Activated naive CD4-positive, alpha-beta T cell treated with anti-CD3 and anti-CD28 coated beads, Interleukin-2, amount 50 U/mL, for 24 hours (primary cell): ENCODE data around the gene SLC2A13.

Experiments used
- H3K27ac Mint-ChIP-seq: one replicate; pipeline ENCODE4 v1.8.0; 2021; ENCODE audit warnings: mild to moderate bottlenecking, mixed read lengths
- H3K27me3 Mint-ChIP-seq: one replicate; pipeline ENCODE4 v1.8.0; 2021; ENCODE audit warnings: mixed read lengths
- H3K36me3 Mint-ChIP-seq: one replicate; pipeline ENCODE4 v1.8.0; 2021; ENCODE audit warnings: mixed read lengths
- H3K4me1 Mint-ChIP-seq: one replicate; pipeline ENCODE4 v1.8.0; 2021; ENCODE audit warnings: mixed read lengths
- H3K4me3 Mint-ChIP-seq: one replicate; pipeline ENCODE4 v1.8.0; 2021; ENCODE audit warnings: mild to moderate bottlenecking, mixed read lengths
- H3K9me3 Mint-ChIP-seq: one replicate; pipeline ENCODE4 v1.8.0; 2021; ENCODE audit warnings: mixed read lengths

SLC2A13 gene

GRCh38 chr12:40105515-40106201 lies at the start of gene SLC2A13:
SLC2A13 (minus strand) TSS chr12:40106081; CDS start chr12:40105808, 273 bp downstream.
- Mint-ChIP-seq H3K4me1 (peaks cover 28% of the 10 kb centered on the region), H3K36me3 (no peaks in the 10 kb centered on the region), H3K27me3 (peaks cover 2% of the 10 kb centered on the region), H3K4me3 (peak within 1 kb of the TSS; percentile 86), H3K27ac (peak within 1 kb of the TSS; percentile 76), H3K9me3 (no peaks in the 10 kb centered on the region)

- H3K36me3 Mint-ChIP-seq, result no peaks in the 10 kb centered on the region
- H3K4me3 Mint-ChIP-seq, result no peak overlapping the region
- H3K27ac Mint-ChIP-seq, result no peak overlapping the region
- no peaks in the 10 kb centered on the region for H3K9me3 Mint-ChIP-seq
- peaks cover 12% of the 10 kb centered on the region for H3K27me3 Mint-ChIP-seq
- H3K4me1 Mint-ChIP-seq, result no peaks in the 10 kb centered on the region
These were observed 48.5 kb upstream of the SLC2A13 start for GRCh38 chr12:40154381-40154780.

- Mint-ChIP-seq H3K27me3 (peaks cover 11% of the 10 kb centered on the region), H3K4me1 (no peaks in the 10 kb centered on the region), H3K9me3 (no peaks in the 10 kb centered on the region), H3K36me3 (no peaks in the 10 kb centered on the region), H3K27ac (no peak overlapping the region), H3K4me3 (no peak overlapping the region)
These were observed 47.6 kb upstream of the SLC2A13 start for GRCh38 chr12:40153432-40153831.

GRCh38 chr12:40152783-40153383 lies 47.0 kb upstream of the SLC2A13 start:
- H3K27me3 Mint-ChIP-seq, result peaks cover 9% of the 10 kb centered on the region
- H3K27ac Mint-ChIP-seq, result no peak overlapping the region
- H3K9me3 Mint-ChIP-seq, result no peaks in the 10 kb centered on the region
- no peak overlapping the region for H3K4me3 Mint-ChIP-seq
- H3K36me3 Mint-ChIP-seq, result no peaks in the 10 kb centered on the region
- no peaks in the 10 kb centered on the region for H3K4me1 Mint-ChIP-seq

GRCh38 chr12:40149673-40150260 lies 43.9 kb upstream of the SLC2A13 start:
- no peak overlapping the region for H3K27ac Mint-ChIP-seq
- no peak overlapping the region for H3K4me3 Mint-ChIP-seq
- H3K9me3 Mint-ChIP-seq, result no peaks in the 10 kb centered on the region
- H3K36me3 Mint-ChIP-seq, result no peaks in the 10 kb centered on the region
- peaks cover 3% of the 10 kb centered on the region for H3K27me3 Mint-ChIP-seq
- no peaks in the 10 kb centered on the region for H3K4me1 Mint-ChIP-seq

GRCh38 chr12:40146800-40147797 lies 41.2 kb upstream of the SLC2A13 start:
- H3K27ac Mint-ChIP-seq, result no peak overlapping the region
- no peaks in the 10 kb centered on the region for H3K4me1 Mint-ChIP-seq
- no peak overlapping the region for H3K4me3 Mint-ChIP-seq
- no peaks in the 10 kb centered on the region for H3K36me3 Mint-ChIP-seq
- no peaks in the 10 kb centered on the region for H3K9me3 Mint-ChIP-seq
- peaks cover 5% of the 10 kb centered on the region for H3K27me3 Mint-ChIP-seq

GRCh38 chr12:40145896-40146295 lies 40.0 kb upstream of the SLC2A13 start:
- Mint-ChIP-seq H3K9me3 (no peaks in the 10 kb centered on the region), H3K27ac (no peak overlapping the region), H3K27me3 (peaks cover 8% of the 10 kb centered on the region), H3K4me1 (no peaks in the 10 kb centered on the region), H3K4me3 (no peak overlapping the region), H3K36me3 (no peaks in the 10 kb centered on the region)

GRCh38 chr12:40144023-40144422 lies 38.1 kb upstream of the SLC2A13 start:
- Mint-ChIP-seq H3K9me3 (no peaks in the 10 kb centered on the region), H3K27ac (no peak overlapping the region), H3K27me3 (peaks cover 6% of the 10 kb centered on the region), H3K4me3 (no peak overlapping the region), H3K4me1 (no peaks in the 10 kb centered on the region), H3K36me3 (no peaks in the 10 kb centered on the region)

GRCh38 chr12:40142001-40142744 lies 36.3 kb upstream of the SLC2A13 start:
- no peaks in the 10 kb centered on the region for H3K4me1 Mint-ChIP-seq
- H3K27ac Mint-ChIP-seq, result no peak overlapping the region
- peaks cover 6% of the 10 kb centered on the region for H3K27me3 Mint-ChIP-seq
- H3K36me3 Mint-ChIP-seq, result no peaks in the 10 kb centered on the region
- H3K9me3 Mint-ChIP-seq, result no peaks in the 10 kb centered on the region
- H3K4me3 Mint-ChIP-seq, result no peak overlapping the region

- Mint-ChIP-seq H3K27ac (no peak overlapping the region), H3K27me3 (peaks cover 2% of the 10 kb centered on the region), H3K4me1 (no peaks in the 10 kb centered on the region), H3K36me3 (no peaks in the 10 kb centered on the region), H3K9me3 (no peaks in the 10 kb centered on the region), H3K4me3 (no peak overlapping the region)
These were observed 32.6 kb upstream of the SLC2A13 start for GRCh38 chr12:40138526-40138925.

GRCh38 chr12:40137252-40137651 lies 31.4 kb upstream of the SLC2A13 start:
- no peaks in the 10 kb centered on the region for H3K36me3 Mint-ChIP-seq

GRCh38 chr12:40127408-40127807 lies 21.5 kb upstream of the SLC2A13 start:
- no peak overlapping the region for H3K4me3 Mint-ChIP-seq
- no peaks in the 10 kb centered on the region for H3K36me3 Mint-ChIP-seq
- no peak overlapping the region for H3K27ac Mint-ChIP-seq
- H3K9me3 Mint-ChIP-seq, result no peaks in the 10 kb centered on the region
- H3K4me1 Mint-ChIP-seq, result no peaks in the 10 kb centered on the region
- peaks cover 2% of the 10 kb centered on the region for H3K27me3 Mint-ChIP-seq

More at GRCh38 chr12:40137252-40137651, 31.4 kb upstream of the SLC2A13 start:
- no peak overlapping the region for H3K27ac Mint-ChIP-seq
- no peaks in the 10 kb centered on the region for H3K4me1 Mint-ChIP-seq
- H3K9me3 Mint-ChIP-seq, result no peaks in the 10 kb centered on the region
- H3K27me3 Mint-ChIP-seq, result peaks cover 2% of the 10 kb centered on the region
- no peak overlapping the region for H3K4me3 Mint-ChIP-seq

GRCh38 chr12:40123496-40123895 lies 17.6 kb upstream of the SLC2A13 start:
- Mint-ChIP-seq H3K4me1 (no peaks in the 10 kb centered on the region), H3K4me3 (no peak overlapping the region), H3K27ac (no peak overlapping the region), H3K36me3 (no peaks in the 10 kb centered on the region), H3K27me3 (peaks cover 11% of the 10 kb centered on the region), H3K9me3 (no peaks in the 10 kb centered on the region)

GRCh38 chr12:40122842-40123241 lies 17.0 kb upstream of the SLC2A13 start:
- H3K36me3 Mint-ChIP-seq, result no peaks in the 10 kb centered on the region
- H3K4me1 Mint-ChIP-seq, result peaks cover 1% of the 10 kb centered on the region
- peaks cover 11% of the 10 kb centered on the region for H3K27me3 Mint-ChIP-seq
- no peak overlapping the region for H3K27ac Mint-ChIP-seq
- H3K9me3 Mint-ChIP-seq, result no peaks in the 10 kb centered on the region
- no peak overlapping the region for H3K4me3 Mint-ChIP-seq

GRCh38 chr12:40117818-40118217 lies 11.9 kb upstream of the SLC2A13 start:
- Mint-ChIP-seq H3K36me3 (no peaks in the 10 kb centered on the region), H3K27me3 (peaks cover 18% of the 10 kb centered on the region), H3K4me1 (peaks cover 6% of the 10 kb centered on the region), H3K4me3 (no peak overlapping the region), H3K9me3 (no peaks in the 10 kb centered on the region), H3K27ac (no peak overlapping the region)
